IMR-90 (cell line): ENCODE data around the gene PDE4B. TPM values are rescaled to one million over a fixed set of nuclear protein-coding genes. Genes with fewer than 3 reads are reported as not detected.
A peak's percentile ranks its signal among the peaks of the same experiment; 100 is the strongest.

Experiments
- ATAC-seq: fragments of 200-7000 bp; cut with Tn5 transposase; 2 replicates; pipeline ENCODE4 v1.9.1; 2020; ENCODE audit warnings: low read depth, mild to moderate bottlenecking, moderate library complexity
- BruUV-seq: library from RNA; stranded (reverse); fragments of 400-500 nt; replicated peaks from 2 replicates; lab custom pipeline; 2021; lab: Mats Ljungman, UMichigan
- CTCF ChIA-PET: fragments of 300-600 bp; formaldehyde crosslinking; extraction: SDS; loops from one replicate; lab custom pipeline; 2021; ENCODE audit warnings: antibody characterized with exemption; lab: Yijun Ruan, JAX
- POLR2A ChIA-PET: fragments of 300-600 bp; sonication (Branson Sonifier 250); formaldehyde crosslinking; loops from one replicate; lab custom pipeline; 2022; ENCODE audit warnings: antibody characterized with exemption; ENCODE audit not compliant: unreplicated experiment; lab: Charles Lee
- DNase-seq: peaks from one replicate; pipeline ENCODE4 v3.0.0; 2013
- H2AFZ ChIP-seq: replicated peaks from 2 replicates; pipeline ENCODE3; 2013; ENCODE audit warnings: low read length, mild to moderate bottlenecking; ENCODE audit not compliant: poor library complexity
- H2AK5ac ChIP-seq: 2 replicates; pipeline ENCODE4 v1.6.1; 2013; ENCODE audit warnings: low read depth, low read length, inconsistent platforms
- H2AK9ac ChIP-seq: replicated peaks from 2 replicates; pipeline ENCODE3; 2013; ENCODE audit warnings: mild to moderate bottlenecking, low read depth, low read length, moderate library complexity; ENCODE audit not compliant: poor library complexity
- H2BK120ac ChIP-seq: 2 replicates; pipeline ENCODE4 v1.6.1; 2013; ENCODE audit warnings: low read depth, low read length, inconsistent platforms
- H2BK15ac ChIP-seq: 3 replicates; pipeline ENCODE4 v1.6.1; 2013; ENCODE audit warnings: low read depth, low read length, inconsistent platforms
- H2BK20ac ChIP-seq: 2 replicates; pipeline ENCODE4 v1.6.1; 2013; ENCODE audit warnings: low read depth, mild to moderate bottlenecking, inconsistent platforms, low read length, moderate library complexity
- H2BK5ac ChIP-seq: 2 replicates; pipeline ENCODE4 v1.6.1; 2013; ENCODE audit warnings: mild to moderate bottlenecking, low read depth, low read length, inconsistent platforms; ENCODE audit not compliant: poor library complexity, severe bottlenecking
- H3K14ac ChIP-seq: replicated peaks from 2 replicates; pipeline ENCODE4 v1.6.1; 2013; ENCODE audit warnings: low read depth, low read length, inconsistent platforms
- H3K18ac ChIP-seq: 2 replicates; pipeline ENCODE4 v1.6.1; 2013; ENCODE audit warnings: low read depth, low read length, control low read depth
- H3K23ac ChIP-seq: 2 replicates; pipeline ENCODE4 v1.6.1; 2013; ENCODE audit warnings: low read depth, low read length, inconsistent platforms
- H3K27ac ChIP-seq: 2 replicates; pipeline ENCODE4 v1.5.1; 2013; ENCODE audit warnings: mild to moderate bottlenecking, control low read depth, low read length; ENCODE audit not compliant: insufficient read depth
- H3K27me3 ChIP-seq: 2 replicates; pipeline ENCODE4 v1.6.1; 2013; ENCODE audit warnings: low read length; ENCODE audit not compliant: control insufficient read depth, insufficient read depth
- H3K36me3 ChIP-seq: 2 replicates; pipeline ENCODE4 v1.6.1; 2013; ENCODE audit warnings: low read length, mixed read lengths; ENCODE audit not compliant: control insufficient read depth, insufficient read depth
- H3K4ac ChIP-seq: 2 replicates; pipeline ENCODE4 v1.6.1; 2013; ENCODE audit warnings: low read depth, low read length, inconsistent platforms
- H3K4me1 ChIP-seq: 2 replicates; pipeline ENCODE4 v1.6.1; 2013; ENCODE audit warnings: low read length, mixed read lengths; ENCODE audit not compliant: control insufficient read depth, insufficient read depth
- H3K4me2 ChIP-seq: 2 replicates; pipeline ENCODE4 v1.6.1; 2013; ENCODE audit warnings: low read depth, mild to moderate bottlenecking, control low read depth, low read length, moderate library complexity
- H3K4me3 ChIP-seq: 2 replicates; pipeline ENCODE4 v1.5.1; 2013; ENCODE audit warnings: low read depth, mild to moderate bottlenecking, control low read depth, low read length, moderate library complexity; ENCODE audit not compliant: insufficient read depth
- H3K56ac ChIP-seq: 2 replicates; pipeline ENCODE4 v1.6.1; 2013; ENCODE audit warnings: low read length, inconsistent platforms; ENCODE audit not compliant: insufficient read depth; ENCODE audit errors: extremely low read depth
- H3K79me1 ChIP-seq, 2 experiments: 2 replicates each; pipeline ENCODE4 v1.6.1; 2013; ENCODE audit warnings: low read length in 2 of 2, inconsistent platforms in 1 of 2, low read depth in 1 of 2
- H3K9ac ChIP-seq: 2 replicates; pipeline ENCODE4 v1.6.1; 2013; ENCODE audit warnings: low read depth, low read length, control low read depth
- H3K9me1 ChIP-seq: 2 replicates; pipeline ENCODE4 v1.6.1; 2013; ENCODE audit warnings: low read length, inconsistent platforms; ENCODE audit not compliant: insufficient read depth
- H3K9me3 ChIP-seq: 2 replicates; pipeline ENCODE4 v1.6.1; 2013; ENCODE audit warnings: low read length; ENCODE audit not compliant: control insufficient read depth, insufficient read depth
- H4K20me1 ChIP-seq: 2 replicates; pipeline ENCODE4 v1.6.1; 2013; ENCODE audit warnings: low read length, inconsistent platforms; ENCODE audit not compliant: insufficient read depth
- H4K5ac ChIP-seq: 2 replicates; pipeline ENCODE4 v1.6.1; 2013; ENCODE audit warnings: mild to moderate bottlenecking, low read depth, low read length, control low read depth
- H4K8ac ChIP-seq, 2 experiments: 2 replicates each; pipeline ENCODE4 v1.6.1; 2013; ENCODE audit warnings: low read depth in 2 of 2, low read length in 2 of 2, control low read depth in 1 of 2, inconsistent platforms in 1 of 2
- H4K91ac ChIP-seq: 2 replicates; pipeline ENCODE4 v1.6.1; 2013; ENCODE audit warnings: low read depth, low read length, inconsistent platforms; ENCODE audit not compliant: insufficient read depth
- BHLHE40 ChIP-seq: fragments of 150-350 bp; IDR thresholded peaks from 2 replicates; pipeline ENCODE4 v1.6.1; 2016; ENCODE audit warnings: mild to moderate bottlenecking, low read depth, low read length
- CEBPB ChIP-seq: IDR thresholded peaks from 2 replicates; pipeline ENCODE4 v1.6.1; 2012; ENCODE audit warnings: low read depth, low read length, improper control_type of control experiment
- CTCF ChIP-seq: conservative IDR thresholded peaks from 2 replicates; pipeline ENCODE4 v1.5.1; 2012; ENCODE audit warnings: mild to moderate bottlenecking, low read depth, low read length, improper control_type of control experiment
- FOS ChIP-seq: fragments of 150-350 bp; IDR thresholded peaks from 2 replicates; pipeline ENCODE4 v1.6.1; 2016; ENCODE audit warnings: low read depth, low read length
- MAFK ChIP-seq: IDR thresholded peaks from 2 replicates; pipeline ENCODE4 v1.6.1; 2012; ENCODE audit warnings: low read depth, low read length, improper control_type of control experiment
- NFE2L2 ChIP-seq: fragments of 150-350 bp; IDR thresholded peaks from 2 replicates; pipeline ENCODE4 v1.6.1; 2016; ENCODE audit warnings: low read depth, mild to moderate bottlenecking, low read length
- POLR2A ChIP-seq: IDR thresholded peaks from 2 replicates; pipeline ENCODE4 v1.6.1; 2012; ENCODE audit warnings: mild to moderate bottlenecking, low read depth, low read length
- RAD21 ChIP-seq: IDR thresholded peaks from 2 replicates; pipeline ENCODE4 v1.6.1; 2012; ENCODE audit warnings: low read length, improper control_type of control experiment
- RCOR1 ChIP-seq: IDR thresholded peaks from 2 replicates; pipeline ENCODE4 v1.6.1; 2012; ENCODE audit warnings: mild to moderate bottlenecking, low read length, improper control_type of control experiment; ENCODE audit not compliant: insufficient replicate concordance
- WGBS, 2 experiments: methylation state at CpG; one replicate each; pipeline versions ENCODE4 v1.1.5 to v1.1.7; 2013; ENCODE audit warnings: missing lambda C conversion rate in 2 of 2; ENCODE audit not compliant: insufficient read length in 1 of 2; ENCODE audit errors: extremely low coverage in 2 of 2; 5-methylcytosine and 5-hydroxymethylcytosine counted together
- dilution Hi-C: fragments of 300-500 bp; cut with HindIII; formaldehyde crosslinking; loops from one replicate; pipeline ENCODE4 v1.14.3; 2018; ENCODE audit warnings: low sequenced_read_pairs; ENCODE audit not compliant: unreplicated experiment
- in situ Hi-C: fragments of 300-500 bp; cut with MboI; formaldehyde crosslinking; loops from 3 replicates; pipeline ENCODE4 v1.14.3; 2019; ENCODE audit warnings: low sequenced_read_pairs, inconsistent platforms, mixed read lengths
- intact Hi-C: fragments of 100-400 bp; cut with micrococcal nuclease; formaldehyde crosslinking; loops from 2 replicates; pipeline ENCODE4 v1.10.0; 2022
- polyA plus RNA-seq, 3 experiments: library from polyadenylated mRNA; depleted of rRNA; stranded (reverse); fragments of >200 nt; gene quantifications; 2 replicates each; pipeline ENCODE4 v1.2.3, GENCODE V29; 2012; ENCODE audit warnings: low replicate concordance in 1 of 3
- total RNA-seq: library from RNA; depleted of rRNA; stranded (reverse); fragments of >200 nt; gene quantifications from 2 replicates; pipeline ENCODE4 v1.2.3, GENCODE V29; 2012

PDE4B gene
- total and polyA plus RNA-seq, 2 of the 4 experiments (the other 2 are of a cell fraction), result 5.8 to 21.3 TPM

GRCh38 chr1:66226985-66227384 is 434.3 kb downstream of the PDE4B start:
- H3K4me2 ChIP-seq, result no peak overlapping the region
- WGBS, 2 experiments, result 86% methylated on average over 1 of the region's 4 CpGs; no CpG with 5 or more reads in 1 of the 2 experiments
- dilution Hi-C loops (no loop called here), in situ Hi-C loops (loop anchor here (25.0 kb wide), 1 partner anchor 490 kb away; no protein-coding TSS in a partner anchor), intact Hi-C loops (no loop called here)
- H3K27me3 ChIP-seq, result peaks cover 6% of the 10 kb centered on the region; the same call in 1 of the 2 replicates
- H3K23ac ChIP-seq, result no peak overlapping the region
- DNase-seq, result peak; percentile 15
- H4K91ac ChIP-seq, result no peak overlapping the region
- no peaks in the 10 kb centered on the region for H3K9me1 ChIP-seq
- no peak overlapping the region for H2BK20ac ChIP-seq
- no peaks in the 10 kb centered on the region for H4K20me1 ChIP-seq
- no peaks in the 10 kb centered on the region for H3K4me1 ChIP-seq
- no peak overlapping the region for H2AFZ ChIP-seq
- H3K14ac ChIP-seq, result no peak overlapping the region
- ATAC-seq, result no peak
- no peaks in the 10 kb centered on the region for H3K79me1 ChIP-seq
- BruUV-seq, result no TSS peak
- no peak overlapping the region for H2BK120ac ChIP-seq
- H4K5ac ChIP-seq, result no peak overlapping the region
- no peak overlapping the region for H3K4me3 ChIP-seq
- H3K18ac ChIP-seq, result no peak overlapping the region
- H2BK15ac ChIP-seq, result no peak overlapping the region
- ChIA-PET CTCF (interaction anchor here (1.2 kb wide), 1 partner anchor 16 kb away, joined by 3 read pairs; no protein-coding TSS in a partner anchor), POLR2A (no interaction called here)
- no peaks in the 10 kb centered on the region for H3K9me3 ChIP-seq
- no peaks in the 10 kb centered on the region for H3K36me3 ChIP-seq
- H3K56ac ChIP-seq, result no peak overlapping the region
- H3K9ac ChIP-seq, result no peak overlapping the region
- no peak overlapping the region for H2AK9ac ChIP-seq
- no peak overlapping the region for H3K4ac ChIP-seq
- no peak overlapping the region for H3K27ac ChIP-seq
- no peak overlapping the region for H4K8ac ChIP-seq
- no peak overlapping the region for H2AK5ac ChIP-seq
- H2BK5ac ChIP-seq, result no peak overlapping the region
- TF ChIP-seq POLR2A (no peak), MAFK (no peak), NFE2L2 (no peak), CEBPB (no peak), FOS (no peak), RCOR1 (no peak), RAD21 (no peak), CTCF (no peak), BHLHE40 (no peak)
